NCI-H1694 treated with DMSO at 0.1 percent for 48 hours (cell line): ENCODE data around the gene PTH2.
"Not testable (repeated sequence)": the region's sequence is repeated elsewhere in the genome, so short reads cannot be mapped to it uniquely, and the experiment has no call there.

Experiments used
- DNase-seq: peaks from one replicate; lab custom pipeline; 2025; lab: John Stamatoyannopoulos, UW

PTH2 gene, protein sequence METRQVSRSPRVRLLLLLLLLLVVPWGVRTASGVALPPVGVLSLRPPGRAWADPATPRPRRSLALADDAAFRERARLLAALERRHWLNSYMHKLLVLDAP

DNA sequence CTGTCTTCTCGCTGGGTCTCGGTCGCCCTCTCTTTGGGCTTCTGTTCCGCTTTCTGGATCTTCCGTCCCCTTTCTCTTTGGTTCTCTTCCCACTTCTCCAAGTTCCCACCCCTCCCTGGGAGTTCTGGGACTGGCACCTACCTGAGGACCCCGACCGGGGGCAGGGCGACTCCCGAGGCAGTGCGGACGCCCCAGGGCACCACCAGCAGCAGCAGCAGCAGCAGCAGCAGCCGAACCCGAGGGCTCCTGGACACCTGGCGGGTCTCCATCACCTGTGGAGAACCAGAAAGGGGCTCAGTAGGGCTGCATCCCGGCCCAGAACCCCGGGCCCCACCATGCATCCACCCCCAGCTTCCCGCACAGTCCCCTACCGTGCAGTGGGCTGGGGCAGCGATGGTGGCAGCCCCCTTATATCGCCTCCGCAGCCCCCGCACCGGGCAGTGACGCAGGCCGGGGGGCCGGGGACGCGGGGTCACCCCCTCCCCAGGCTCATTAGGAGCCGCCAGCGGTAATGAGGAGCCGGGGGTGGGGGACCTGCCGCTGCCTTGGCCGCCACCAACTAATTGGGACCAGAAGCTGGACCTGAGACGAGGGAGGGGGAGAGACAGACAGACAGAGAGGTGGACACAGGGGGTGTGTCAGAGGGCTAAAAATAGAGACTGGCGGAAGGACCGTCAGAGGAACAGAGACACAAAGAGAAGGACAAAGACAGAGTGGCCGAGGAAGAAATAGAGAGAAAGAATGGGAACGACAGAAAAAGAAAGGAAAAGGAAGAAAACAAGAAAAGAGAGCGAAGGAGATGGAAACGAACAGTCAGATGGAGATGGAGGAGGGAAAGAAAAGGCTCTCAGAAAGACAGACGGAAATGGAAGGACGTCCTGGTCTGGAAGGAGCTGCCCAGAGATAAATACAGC is at the start of gene PTH2:
TSS of gene PTH2 (minus strand) at position 371 of the 914 bp plus-strand sequence. CDS start at position 269, 102 bp downstream.
- no peak for DNase-seq

DNA sequence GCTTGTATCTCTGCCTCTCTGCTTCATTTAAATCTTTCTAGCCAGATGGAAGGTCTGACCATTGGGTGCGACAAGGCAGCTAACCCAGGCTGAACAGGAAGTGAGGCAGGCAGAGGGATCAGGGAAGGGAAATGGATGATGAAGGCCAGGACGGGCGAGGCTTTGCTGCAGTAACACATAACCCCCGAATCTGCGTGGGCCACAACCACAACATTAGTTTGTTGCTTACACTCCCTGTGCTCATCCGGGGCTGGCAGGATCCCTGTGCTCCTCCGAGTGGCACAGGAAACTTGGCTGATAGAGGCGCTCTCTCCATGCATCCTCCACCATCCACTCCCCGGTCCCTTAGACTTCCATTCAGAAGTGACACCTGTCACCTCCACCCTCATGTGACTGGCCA is 49.7 kb upstream of the PTH2 start:
- no peak for DNase-seq

DNA sequence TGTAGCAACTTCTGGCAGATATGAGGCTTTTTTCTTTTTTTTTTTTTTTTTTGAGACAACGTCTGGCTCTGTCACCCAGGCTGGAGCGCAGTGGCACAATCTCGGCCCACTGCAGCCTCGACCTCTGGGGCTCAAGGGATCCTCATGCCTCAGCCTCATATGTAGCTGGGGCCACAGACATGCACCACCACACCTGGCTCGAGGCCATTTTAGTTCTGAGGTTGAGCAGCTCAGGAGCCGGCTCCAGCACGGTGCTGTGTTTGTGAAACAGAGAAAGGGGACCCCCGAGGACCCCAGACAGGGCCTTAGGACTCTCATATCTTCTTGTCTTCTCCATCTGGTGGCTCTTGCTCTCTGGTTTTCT is 47.4 kb upstream of the PTH2 start:
- no peak for DNase-seq

DNA sequence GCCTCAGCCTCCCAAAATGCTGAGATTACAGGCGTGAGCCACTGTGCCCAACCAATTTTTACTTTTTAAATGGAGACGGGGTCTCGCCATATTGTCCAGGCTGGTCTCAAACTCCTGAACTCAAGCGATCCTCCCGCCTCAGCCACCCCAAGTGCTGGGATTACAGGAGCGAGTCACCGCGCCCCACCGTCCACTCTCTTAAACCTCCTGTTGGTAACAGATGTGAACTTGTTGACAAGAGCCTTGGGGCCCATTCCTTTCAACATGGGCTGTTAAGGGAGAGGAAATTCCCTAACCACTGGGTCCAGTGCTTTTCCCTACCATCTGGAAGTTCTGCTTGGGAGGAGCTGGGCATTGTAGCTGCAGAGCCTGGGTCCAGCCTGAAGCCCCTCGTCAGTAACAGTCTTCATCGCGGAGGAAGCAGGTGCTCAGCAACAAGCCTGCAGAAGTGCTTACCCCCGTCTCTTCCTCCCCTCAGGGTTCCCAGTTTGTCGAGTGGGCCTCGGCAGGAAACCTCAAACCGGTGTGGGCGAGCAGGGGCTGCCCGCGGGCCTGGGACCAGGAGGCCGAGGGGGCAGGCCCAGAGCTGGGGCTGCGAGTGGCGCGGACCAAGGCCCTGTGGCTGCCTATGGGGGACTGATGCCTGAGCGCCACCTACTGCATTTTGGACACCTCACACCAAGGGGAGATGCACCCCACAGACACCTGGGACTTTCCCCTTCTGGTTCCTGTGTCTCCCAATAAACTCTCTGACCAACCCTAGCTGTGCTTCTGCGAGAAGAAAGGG is 46.8 kb upstream of the PTH2 start:
- no peak for DNase-seq

DNA sequence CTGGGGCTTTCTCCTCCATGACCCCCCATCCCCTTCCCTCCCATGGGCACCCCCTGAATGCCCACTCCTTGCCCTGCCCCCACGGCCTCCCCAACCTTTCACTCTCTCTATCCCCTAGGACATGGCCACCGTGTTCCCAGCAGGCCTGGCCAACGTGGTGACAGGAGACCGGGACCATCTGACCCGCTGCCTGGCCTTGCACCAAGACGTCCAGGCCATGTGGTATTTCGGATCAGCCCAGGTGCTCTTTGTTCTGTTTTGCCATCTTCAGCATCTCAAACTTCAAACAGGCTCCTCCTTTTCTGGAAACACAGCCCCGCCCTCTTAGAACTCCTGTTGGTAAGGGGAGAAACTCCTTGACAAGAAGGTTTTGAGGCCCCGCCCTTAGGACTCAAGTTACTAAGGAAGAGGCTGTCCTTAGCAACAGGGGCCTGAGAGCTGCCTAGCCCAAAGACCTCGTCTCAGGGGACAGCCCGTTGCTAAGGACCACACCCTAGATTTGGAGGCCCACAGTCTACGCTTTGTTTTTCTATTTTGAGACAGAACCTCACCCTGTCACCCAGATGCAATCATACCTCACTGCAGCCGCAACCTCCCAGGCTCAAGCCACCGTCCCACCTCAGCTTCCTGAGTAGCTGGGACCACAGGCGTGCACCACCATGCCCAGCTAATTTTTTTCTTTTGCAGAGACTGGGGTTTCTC is 45.7 kb upstream of the PTH2 start:
- no peak for DNase-seq

DNA sequence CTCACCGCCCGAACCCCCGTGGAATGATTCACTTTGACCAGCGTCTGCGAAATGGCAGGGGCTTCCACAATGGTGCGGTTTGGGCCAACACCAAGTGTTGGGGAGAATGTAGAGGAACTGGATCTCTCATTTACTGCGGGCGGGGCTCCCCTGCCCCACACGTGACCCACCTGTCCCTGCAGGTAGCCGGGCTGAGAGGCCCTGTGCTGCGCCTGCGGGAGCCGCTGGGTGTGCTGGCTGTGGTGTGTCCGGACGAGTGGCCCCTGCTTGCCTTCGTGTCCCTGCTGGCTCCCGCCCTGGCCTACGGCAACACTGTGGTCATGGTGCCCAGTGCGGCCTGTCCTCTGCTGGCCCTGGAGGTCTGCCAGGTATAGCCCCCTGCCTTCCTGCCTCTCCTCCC is 45.0 kb upstream of the PTH2 start:
- no peak for DNase-seq

DNA sequence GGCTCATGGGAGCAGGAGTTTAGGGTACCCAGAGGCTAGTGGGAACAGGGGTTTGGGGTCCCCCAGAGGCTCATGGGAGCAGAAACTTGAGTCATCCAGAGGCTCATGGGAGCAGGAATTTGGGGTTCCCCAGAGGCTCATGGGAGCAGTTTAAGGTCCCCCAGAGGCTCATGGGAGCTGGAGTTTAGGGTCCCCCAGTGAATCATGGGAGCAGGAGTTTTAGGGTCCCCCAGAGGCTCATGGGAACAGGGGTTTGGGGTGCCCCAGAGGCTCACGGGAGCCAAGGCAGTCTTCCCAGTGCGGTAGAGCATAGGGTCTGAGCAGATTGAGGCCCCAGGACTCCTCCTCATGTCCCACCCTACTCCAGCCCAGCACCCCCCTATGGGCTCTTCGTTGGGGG is 42.1 kb upstream of the PTH2 start:
- no peak for DNase-seq

DNA sequence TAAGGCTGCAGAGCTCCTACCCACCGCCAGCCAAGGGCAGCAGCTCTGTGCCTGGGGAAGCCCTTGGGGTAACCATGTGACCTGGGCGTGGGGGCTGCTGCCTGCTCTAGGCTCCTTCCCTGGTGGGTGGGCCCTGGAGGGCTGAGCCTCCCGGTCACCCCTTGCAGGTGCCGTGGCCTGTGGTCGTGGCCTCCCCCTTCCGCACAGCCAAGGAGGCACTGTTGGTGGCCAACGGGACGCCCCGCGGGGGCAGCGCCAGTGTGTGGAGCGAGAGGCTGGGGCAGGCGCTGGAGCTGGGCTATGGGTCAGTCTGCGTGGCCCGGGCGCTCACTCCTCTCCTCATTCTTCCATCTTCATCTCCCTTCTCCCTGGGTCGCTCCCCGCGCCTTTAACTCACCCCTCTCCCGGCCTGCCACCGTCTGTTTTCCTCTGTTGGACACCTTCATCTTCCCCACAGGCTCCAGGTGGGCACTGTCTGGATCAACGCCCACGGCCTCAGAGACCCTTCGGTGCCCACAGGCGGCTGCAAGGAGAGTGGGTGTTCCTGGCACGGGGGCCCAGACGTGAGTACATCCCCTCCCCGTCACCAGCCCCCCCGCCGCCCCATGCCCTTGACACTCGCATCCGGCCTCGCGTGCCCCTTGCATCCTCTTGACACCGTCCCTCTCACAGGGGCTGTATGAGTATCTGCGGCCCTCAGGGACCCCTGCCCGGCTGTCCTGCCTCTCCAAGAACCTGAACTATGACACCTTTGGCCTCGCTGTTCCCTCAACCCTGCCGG is 40.9 kb upstream of the PTH2 start:
- DNase-seq: no peak

DNA sequence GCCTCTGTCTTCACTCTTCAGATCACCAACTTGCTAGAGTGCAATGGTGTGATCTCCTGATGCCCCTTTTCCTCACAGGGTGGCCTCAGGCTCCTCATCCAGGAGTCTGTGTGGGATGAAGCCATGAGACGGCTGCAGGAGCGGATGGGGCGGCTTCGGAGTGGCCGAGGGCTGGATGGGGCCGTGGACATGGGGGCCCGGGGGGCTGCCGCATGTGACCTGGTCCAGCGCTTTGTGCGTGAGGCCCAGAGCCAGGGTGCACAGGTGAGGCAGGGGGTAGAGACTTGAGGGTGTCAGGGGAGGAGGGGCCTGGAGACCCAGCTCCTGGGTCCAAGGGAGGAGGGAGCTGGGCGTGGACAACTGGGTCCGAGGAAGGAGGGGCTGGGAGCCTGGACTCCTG is 39.3 kb upstream of the PTH2 start:
- DNase-seq: no peak

DNA sequence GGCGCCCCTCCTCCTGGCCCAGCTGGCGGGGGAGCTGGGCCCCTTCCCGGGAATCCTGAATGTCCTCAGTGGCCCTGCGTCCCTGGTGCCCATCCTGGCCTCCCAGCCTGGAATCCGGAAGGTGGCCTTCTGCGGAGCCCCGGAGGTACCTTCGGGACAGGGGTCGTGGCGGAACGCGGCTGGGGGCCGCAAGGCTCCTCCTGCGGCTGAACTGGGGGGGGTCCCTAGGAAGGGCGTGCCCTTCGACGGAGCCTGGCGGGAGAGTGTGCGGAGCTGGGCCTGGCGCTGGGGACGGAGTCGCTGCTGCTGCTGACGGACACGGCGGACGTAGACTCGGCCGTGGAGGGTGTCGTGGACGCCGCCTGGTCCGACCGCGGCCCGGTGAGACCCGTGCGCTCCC is 38.4 kb upstream of the PTH2 start:
- no peak for DNase-seq

DNA sequence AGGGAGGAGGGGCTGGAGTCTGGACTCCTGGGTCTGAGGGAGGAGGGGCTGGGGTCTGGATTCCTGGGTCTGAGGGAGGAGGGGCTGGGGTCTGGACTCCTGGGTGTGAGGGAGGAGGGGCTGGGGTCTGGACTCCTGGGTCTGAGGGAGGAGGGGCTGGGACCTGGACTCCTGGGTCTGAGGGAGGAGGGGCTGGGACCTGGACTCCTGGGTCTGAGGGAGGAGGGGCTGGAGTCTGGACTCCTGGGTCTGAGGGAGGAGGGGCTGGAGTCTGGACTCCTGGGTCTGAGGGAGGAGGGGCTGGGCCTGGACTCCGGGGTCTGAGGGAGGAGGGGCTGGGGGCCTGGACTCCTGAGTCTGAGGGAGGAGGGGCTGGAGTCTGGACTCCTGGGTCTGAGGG is 37.9 kb upstream of the PTH2 start:
- DNase-seq: not testable (repeated sequence)

DNA sequence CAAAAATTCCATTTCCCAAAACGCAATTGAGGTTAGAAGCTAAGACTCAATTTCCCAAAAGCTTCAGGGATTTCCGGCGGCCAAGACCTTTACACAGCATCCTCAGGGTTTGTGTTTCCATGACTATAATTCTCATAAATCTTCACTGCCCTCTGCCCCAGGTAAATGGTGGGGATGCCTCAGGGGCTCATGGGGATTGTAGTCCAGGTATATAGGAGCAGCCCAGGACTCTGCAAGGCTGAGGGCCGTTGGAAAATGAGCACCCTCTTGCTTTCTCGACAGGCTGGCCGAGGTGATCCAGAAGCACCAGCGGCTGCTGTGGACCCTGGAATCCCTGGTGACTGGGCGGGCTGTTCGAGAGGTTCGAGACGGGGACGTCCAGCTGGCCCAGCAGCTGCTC is 36.1 kb upstream of the PTH2 start:
- DNase-seq: no peak

DNA sequence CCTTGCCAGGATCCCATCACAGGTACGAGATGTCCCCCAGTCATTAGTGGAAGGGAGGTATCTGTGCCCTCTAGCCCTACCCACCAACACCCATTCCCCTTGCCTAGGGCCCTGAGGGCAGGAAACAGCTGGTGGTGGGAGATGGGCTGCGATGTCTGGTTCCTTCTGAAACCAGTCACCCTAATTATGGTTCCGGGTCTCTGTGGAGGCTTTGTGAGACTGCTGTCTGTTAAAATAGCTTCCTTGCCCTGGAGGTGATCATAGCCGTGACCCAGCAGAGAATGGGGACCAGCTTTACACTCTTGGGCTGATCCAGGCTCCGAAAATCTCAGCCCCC is 35.3 kb upstream of the PTH2 start:
- DNase-seq: no peak

DNA sequence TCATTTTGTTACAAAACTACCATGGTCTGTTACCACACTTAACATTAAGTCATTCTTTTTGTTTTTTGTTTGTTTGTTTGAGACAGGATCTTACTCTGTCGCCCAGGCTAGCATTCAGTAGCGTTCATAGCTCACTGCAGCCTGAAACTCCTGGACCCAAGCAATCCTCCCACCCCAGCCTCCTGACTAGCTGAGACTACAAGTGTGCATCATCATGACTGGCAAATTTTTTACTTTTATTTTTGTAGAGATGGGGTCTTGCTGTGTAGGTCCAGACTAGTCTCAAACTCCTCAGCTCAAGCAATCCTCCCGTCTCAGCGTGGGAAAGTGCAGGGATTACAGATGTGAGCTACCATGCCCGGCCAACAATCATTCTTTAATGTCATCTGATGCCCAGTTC is 33.1 kb upstream of the PTH2 start:
- DNase-seq: no peak

DNA sequence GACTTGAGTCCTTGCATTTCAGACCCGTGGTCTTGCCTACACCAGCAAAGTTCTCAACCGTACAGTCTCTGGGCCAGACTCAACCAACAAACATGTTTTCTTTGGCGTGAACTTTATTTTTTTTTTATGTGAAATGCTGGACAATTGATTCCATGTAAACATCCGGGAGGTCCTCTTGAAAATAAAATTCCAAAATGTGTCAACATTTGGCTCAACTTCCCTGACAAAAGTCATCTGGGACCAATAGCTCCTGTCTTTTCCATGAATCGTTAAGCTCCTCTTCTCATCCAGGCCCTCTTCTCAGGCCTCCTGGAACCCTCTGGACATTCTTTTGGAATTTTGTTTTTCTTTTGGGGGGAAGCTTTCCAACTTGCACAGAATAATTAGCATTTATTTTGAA is 32.5 kb upstream of the PTH2 start:
- DNase-seq: no peak

DNA sequence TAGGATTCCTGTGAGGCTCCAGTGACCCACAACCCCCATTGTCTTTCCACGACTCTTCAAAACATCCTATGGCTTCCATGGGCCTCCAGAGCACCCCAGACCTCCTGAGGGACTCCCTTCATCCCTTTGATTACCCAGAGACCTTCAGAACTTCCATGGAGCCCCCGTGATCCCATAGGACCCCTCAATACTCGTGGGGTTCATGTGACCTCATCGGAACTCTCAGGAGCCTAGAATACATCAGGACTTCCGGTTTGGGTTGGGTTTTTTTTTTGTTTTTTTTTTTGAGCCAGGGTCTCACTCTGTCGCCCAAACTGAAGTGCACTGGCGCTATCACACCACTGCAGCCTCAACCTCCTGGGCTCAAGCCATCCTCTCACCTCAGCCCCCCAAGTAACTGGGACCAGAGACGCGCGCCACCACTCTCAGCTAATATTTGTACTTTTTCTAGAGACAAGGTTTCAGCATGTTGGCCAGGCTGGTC is 30.6 kb upstream of the PTH2 start:
- DNase-seq: no peak

DNA sequence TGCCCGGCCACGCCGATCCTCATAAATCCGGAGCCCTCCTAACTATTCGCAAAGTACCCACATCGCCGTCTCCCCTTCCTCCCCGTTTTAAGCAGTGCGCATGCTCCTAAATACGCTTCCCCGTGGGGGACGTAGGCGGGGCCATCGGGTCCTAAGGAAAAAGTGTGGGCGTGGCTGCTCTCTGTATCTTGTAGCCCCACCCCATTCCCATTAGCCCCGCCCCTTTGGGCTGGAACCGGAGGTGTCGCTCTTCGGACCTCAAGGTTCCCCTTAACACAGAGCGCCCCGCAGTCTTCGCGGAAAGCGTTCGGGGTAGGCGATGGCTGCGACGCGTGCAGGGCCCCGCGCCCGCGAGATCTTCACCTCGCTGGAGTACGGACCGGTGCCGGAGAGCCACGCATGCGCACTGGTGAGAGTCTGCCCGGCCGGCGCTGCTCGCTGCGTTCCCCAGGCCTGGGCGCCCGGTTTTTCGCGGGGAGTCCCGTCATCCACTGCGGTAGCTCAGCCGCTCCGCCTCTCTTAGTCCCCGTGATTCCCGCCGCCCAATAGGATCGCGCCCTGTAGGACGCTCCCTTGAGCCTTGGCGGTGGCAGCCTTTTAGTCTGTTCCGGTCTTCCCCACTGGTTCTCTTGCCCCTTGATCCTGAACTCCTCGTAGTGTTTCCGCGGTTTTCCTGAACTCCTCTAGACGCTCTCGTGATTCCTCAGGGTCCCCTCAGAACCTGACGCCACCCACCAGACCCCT is 29.9 kb upstream of the PTH2 start, which contains the start of gene ALDH16A1:
TSS of gene ALDH16A1 (plus strand) at position 213 of the 744 bp plus-strand sequence. CDS start at position 320, 107 bp downstream.
- peak; percentile 98 for DNase-seq

DNA sequence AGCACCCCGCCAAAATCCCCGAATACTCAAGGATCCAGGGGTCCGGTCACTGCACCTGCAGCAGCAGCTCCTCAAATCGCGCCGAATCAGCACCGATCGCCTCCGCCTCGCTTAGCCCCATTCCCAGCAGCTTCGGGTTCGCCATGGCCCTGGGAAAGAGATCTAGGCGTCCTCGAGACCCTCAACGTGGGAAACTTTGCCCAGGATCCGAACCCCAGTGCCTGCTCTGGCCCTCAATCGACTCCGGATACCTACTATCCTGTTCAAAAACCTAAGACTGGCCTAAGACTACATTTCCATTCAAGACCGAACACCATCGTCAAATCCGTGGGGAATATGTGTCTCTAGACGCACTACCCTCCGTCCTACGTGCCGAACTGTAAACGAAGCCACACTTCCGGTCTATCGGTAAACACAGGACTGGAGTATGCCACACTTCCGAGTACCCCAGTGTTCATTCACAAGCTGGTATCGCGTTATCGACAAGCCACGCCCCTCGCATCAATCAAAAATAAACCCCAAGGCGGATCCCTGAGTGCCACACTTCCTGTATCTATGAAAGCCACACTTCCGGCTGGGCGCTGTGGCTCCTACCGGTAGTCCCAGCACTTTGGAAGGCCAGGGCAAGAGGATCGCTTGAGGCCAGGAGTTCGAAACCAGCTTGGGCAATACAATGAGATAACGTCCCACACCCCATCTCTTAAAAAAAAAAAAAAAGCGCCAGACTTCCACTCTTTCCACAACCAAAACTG is 28.4 kb upstream of the PTH2 start, which contains the start of gene PIH1D1:
TSS of gene PIH1D1 (minus strand) at position 385 of the 752 bp plus-strand sequence. CDS start at position 145, 240 bp downstream.
- peak; percentile 99 for DNase-seq

DNA sequence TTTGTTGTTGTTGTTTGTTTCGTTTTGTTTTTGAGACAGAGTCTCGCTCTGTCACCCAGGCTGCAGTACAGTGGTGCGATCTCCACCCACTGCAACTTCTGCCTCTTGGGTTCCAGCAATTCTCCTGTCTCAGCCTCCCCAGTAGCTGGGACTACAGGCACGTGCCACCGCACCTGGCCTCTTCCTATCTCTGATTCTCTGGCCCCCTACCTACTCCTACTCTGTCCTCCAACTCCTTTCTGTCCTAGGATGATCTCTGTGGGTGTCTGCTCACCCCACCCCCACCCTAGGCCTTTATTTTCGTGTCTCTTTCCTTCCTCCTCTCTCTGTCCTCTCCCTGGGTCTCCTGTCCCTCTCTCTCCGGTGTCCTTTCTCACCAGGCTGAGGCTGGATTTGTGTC is 27.2 kb upstream of the PTH2 start:
- DNase-seq: no peak

DNA sequence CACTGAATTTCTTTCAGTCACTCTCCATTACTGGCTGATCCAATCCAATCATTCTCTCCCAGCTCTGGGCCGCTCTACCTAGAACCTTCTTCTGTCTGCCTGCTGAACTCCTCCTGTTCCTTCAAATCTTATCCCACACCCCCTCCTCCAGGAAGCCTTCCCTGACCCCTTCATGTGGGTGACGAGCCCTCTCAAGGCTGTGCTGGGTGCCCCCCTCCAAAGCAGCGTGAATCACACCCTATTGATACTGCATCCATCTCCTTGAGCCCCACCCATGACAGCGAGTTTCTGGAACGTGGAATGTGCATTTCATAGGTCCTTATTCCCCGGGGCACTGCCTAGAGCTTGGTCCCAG is 25.2 kb upstream of the PTH2 start:
- DNase-seq: no peak
